Measurements from ENCODE around the gene GRK5.

DNA sequence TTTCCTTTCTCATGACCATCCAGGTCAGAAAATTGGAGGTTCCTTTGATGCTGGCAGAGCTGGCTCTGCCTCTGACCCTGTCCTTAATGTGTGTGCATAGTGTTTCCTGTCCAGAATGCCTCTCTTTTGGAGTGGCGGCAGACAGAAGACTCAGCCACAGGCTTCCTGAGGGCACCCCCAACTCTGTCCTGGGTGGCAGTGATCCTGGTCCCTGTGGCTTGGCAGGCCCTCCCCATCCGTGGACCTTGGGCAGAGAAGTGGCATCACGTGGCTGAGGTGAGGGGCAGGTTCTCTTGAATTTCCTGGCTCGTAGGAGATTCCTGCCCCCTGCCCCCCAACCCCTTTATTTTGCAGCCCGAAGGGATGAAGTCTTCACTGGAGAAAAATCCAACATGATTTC lies 202.0 kb downstream of the GRK5 start:
- no peak for TF ChIP-seq EZH2 (optimal IDR thresholded peaks at IDR 0.05; ENCODE audit: low read depth, low read length)
- TF ChIP-seq, protein P1, sequence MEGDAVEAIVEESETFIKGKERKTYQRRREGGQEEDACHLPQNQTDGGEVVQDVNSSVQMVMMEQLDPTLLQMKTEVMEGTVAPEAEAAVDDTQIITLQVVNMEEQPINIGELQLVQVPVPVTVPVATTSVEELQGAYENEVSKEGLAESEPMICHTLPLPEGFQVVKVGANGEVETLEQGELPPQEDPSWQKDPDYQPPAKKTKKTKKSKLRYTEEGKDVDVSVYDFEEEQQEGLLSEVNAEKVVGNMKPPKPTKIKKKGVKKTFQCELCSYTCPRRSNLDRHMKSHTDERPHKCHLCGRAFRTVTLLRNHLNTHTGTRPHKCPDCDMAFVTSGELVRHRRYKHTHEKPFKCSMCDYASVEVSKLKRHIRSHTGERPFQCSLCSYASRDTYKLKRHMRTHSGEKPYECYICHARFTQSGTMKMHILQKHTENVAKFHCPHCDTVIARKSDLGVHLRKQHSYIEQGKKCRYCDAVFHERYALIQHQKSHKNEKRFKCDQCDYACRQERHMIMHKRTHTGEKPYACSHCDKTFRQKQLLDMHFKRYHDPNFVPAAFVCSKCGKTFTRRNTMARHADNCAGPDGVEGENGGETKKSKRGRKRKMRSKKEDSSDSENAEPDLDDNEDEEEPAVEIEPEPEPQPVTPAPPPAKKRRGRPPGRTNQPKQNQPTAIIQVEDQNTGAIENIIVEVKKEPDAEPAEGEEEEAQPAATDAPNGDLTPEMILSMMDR (IDR thresholded peaks at IDR 0.05; ENCODE audit: low read length) = no peak
- no peak for TF ChIP-seq EZH2phosphoT487 (IDR thresholded peaks at IDR 0.05; ENCODE audit: low read length)

Data from MM.1S (cell line).